Motor neuron (in vitro differentiated cells): ENCODE data around the gene CPZ. TPM values are rescaled to one million over a fixed set of nuclear protein-coding genes. Genes with fewer than 3 reads are reported as not detected.

ENCODE experiments used
- ATAC-seq, 8 experiments: fragments of 200-7000 bp; cut with Tn5 transposase; replicated peaks in 6 of 8; 2 replicates each; pipeline ENCODE4 v1.8.0; 2021; ENCODE audit warnings: mild to moderate bottlenecking in 8 of 8, moderate library complexity in 8 of 8
- H3K27ac ChIP-seq, 2 donors: fragments of 250-450 bp; sonication (Bioruptor Pico); 2 replicates each; pipeline ENCODE4 v1.9.0; 2021; ENCODE audit warnings: antibody characterized with exemption in 2 of 2, mild to moderate bottlenecking in 2 of 2, moderate library complexity in 1 of 2
- H3K4me1 ChIP-seq, 2 donors: fragments of 250-450 bp; sonication (Bioruptor Pico); replicated peaks in 1 of 2; 2 replicates each; pipeline ENCODE4 v1.6.1; 2021; ENCODE audit warnings: antibody characterized with exemption in 2 of 2, mild to moderate bottlenecking in 2 of 2, moderate library complexity in 1 of 2
- H3K4me3 ChIP-seq, 5 donors: fragments of 250-450 bp; sonication (Bioruptor Pico); 2 replicates each; pipeline ENCODE4 v1.9.0; 2021; ENCODE audit warnings: antibody characterized with exemption in 5 of 5, mild to moderate bottlenecking in 5 of 5, moderate library complexity in 4 of 5
- WGBS, 10 experiments: fragments of 450-650 bp; shearing (Covaris generic); methylation state at CpG; one replicate each; pipeline ENCODE4 v1.0.0; 2022; 5-methylcytosine and 5-hydroxymethylcytosine counted together
- in situ Hi-C, 9 experiments: fragments of 400-800 bp; cut with MboI; loops; one replicate each; pipeline ENCODE4 v1.15.0; 2021; ENCODE audit warnings: low sequenced_read_pairs in 9 of 9, low pct_unique_long_range_greater_than_20kb in 2 of 9; ENCODE audit not compliant: unreplicated experiment in 9 of 9
- total RNA-seq, 8 experiments: library from RNA; unstranded; fragments of 300-600 nt; gene quantifications; 2 replicates each; pipeline versions ENCODE4 v1.2.3 to v1.2.4, GENCODE V29; 2022

The CPZ gene
- total RNA-seq, 8 experiments from 2014 or later = 0.11 to 48.4 (median 1.4) TPM; not detected in 2

GRCh38 chr4:8550691-8551090, 41.9 kb upstream of the CPZ start:
- no peak for ATAC-seq

GRCh38 chr4:8552024-8552423, 40.5 kb upstream of the CPZ start:
- no peak overlapping the region for H3K27ac ChIP-seq

More at GRCh38 chr4:8550691-8551090, 41.9 kb upstream of the CPZ start:
- 62 to 100% (median 73%) methylated on average over 1 to 7 of the region's 9 CpGs; no CpG with 5 or more reads in 5 of the 10 experiments for WGBS, 10 experiments
- Histone ChIP-seq H3K4me3 (no peak overlapping the region), H3K27ac (no peak overlapping the region), H3K4me1 (no peaks in the 10 kb centered on the region)
- in situ Hi-C loops = no loop called here

GRCh38 chr4:8552581-8553205, 39.9 kb upstream of the CPZ start:
- H3K27ac ChIP-seq = no peak overlapping the region
- H3K4me1 ChIP-seq = no peaks in the 10 kb centered on the region
- 50 to 86% (median 67%) methylated on average over 1 to 3 of the region's 8 CpGs; no CpG with 5 or more reads in 6 of the 10 experiments for WGBS, 10 experiments
- no peak for ATAC-seq
- in situ Hi-C loops = no loop called here
- no peak overlapping the region for H3K4me3 ChIP-seq

More at GRCh38 chr4:8552024-8552423, 40.5 kb upstream of the CPZ start:
- 60 to 85% (median 80%) methylated on average over 1 to 3 of the region's 4 CpGs; no CpG with 5 or more reads in 2 of the 10 experiments for WGBS, 10 experiments
- no peak for ATAC-seq
- Histone ChIP-seq H3K4me3 (no peak overlapping the region), H3K4me1 (no peaks in the 10 kb centered on the region)
- in situ Hi-C loops = no loop called here

GRCh38 chr4:8553216-8553615, 39.3 kb upstream of the CPZ start:
- Histone ChIP-seq H3K4me1 (no peaks in the 10 kb centered on the region), H3K27ac (no peak overlapping the region), H3K4me3 (no peak overlapping the region)
- 66 to 82% (median 67%) methylated on average over 2 to 7 of the region's 8 CpGs; no CpG with 5 or more reads in 7 of the 10 experiments for whole genome bisulfite sequencing, 10 experiments
- no peak for ATAC-seq
- in situ Hi-C loops = no loop called here

GRCh38 chr4:8553991-8554405, 38.6 kb upstream of the CPZ start:
- 33 to 90% (median 81%) methylated on average over 1 to 11 of the region's 12 CpGs; no CpG with 5 or more reads in 2 of the 10 experiments for WGBS, 10 experiments
- Histone ChIP-seq H3K4me3 (no peak overlapping the region), H3K27ac (no peak overlapping the region), H3K4me1 (no peaks in the 10 kb centered on the region)
- peak in 1 of 8 experiments; percentile 22 for ATAC-seq
- in situ Hi-C loops = no loop called here

GRCh38 chr4:8554555-8555100, 37.9 kb upstream of the CPZ start:
- ATAC-seq = no peak
- 17 to 100% (median 70%) methylated on average over 1 to 9 of the region's 17 CpGs; no CpG with 5 or more reads in 1 of the 10 experiments for WGBS, 10 experiments
- Histone ChIP-seq H3K4me1 (no peaks in the 10 kb centered on the region), H3K4me3 (no peak overlapping the region), H3K27ac (no peak overlapping the region)
- in situ Hi-C loops = no loop called here

GRCh38 chr4:8555716-8556115, 36.8 kb upstream of the CPZ start:
- H3K4me1 ChIP-seq = peaks cover 0 to 5% of the 10 kb centered on the region in 2 donors
- no peak overlapping the region for H3K27ac ChIP-seq
- in situ Hi-C loops = no loop called here
- 0 to 100% (median 68%) methylated on average over 1 to 5 of the region's 5 CpGs; no CpG with 5 or more reads in 2 of the 10 experiments for WGBS, 10 experiments
- no peak overlapping the region for H3K4me3 ChIP-seq
- no peak for ATAC-seq

- peaks cover 0 to 10% of the 10 kb centered on the region in 2 donors for H3K4me1 ChIP-seq
- H3K4me3 ChIP-seq = no peak overlapping the region
- ATAC-seq = peak in 3 of 8 experiments; percentile 29 to 39 (median 30)
- WGBS, 10 experiments = 17 to 85% (median 75%) methylated on average over 1 to 13 of the region's 17 CpGs; no CpG with 5 or more reads in 3 of the 10 experiments
- in situ Hi-C loops = no loop called here
- no peak overlapping the region for H3K27ac ChIP-seq
Observed at GRCh38 chr4:8556341-8557150, 36.0 kb upstream of the CPZ start.

GRCh38 chr4:8557151-8558076, 35.2 kb upstream of the CPZ start:
- Histone ChIP-seq H3K4me3 (no peak overlapping the region), H3K4me1 (peaks cover 0 to 10% of the 10 kb centered on the region in 2 donors), H3K27ac (no peak overlapping the region)
- in situ Hi-C loops = no loop called here
- no peak for ATAC-seq
- WGBS, 10 experiments = 42 to 100% (median 71%) methylated on average over 1 to 6 of the region's 21 CpGs; no CpG with 5 or more reads in 1 of the 10 experiments

- WGBS, 10 experiments = 80 to 100% (median 86%) methylated on average over 1 to 5 of the region's 21 CpGs; no CpG with 5 or more reads in 7 of the 10 experiments
- H3K27ac ChIP-seq = no peak overlapping the region
- H3K4me3 ChIP-seq = no peak overlapping the region
- in situ Hi-C loops = no loop called here
- ATAC-seq = peak in 2 of 8 experiments; percentile 85 to 96
- peaks cover 0 to 10% of the 10 kb centered on the region in 2 donors for H3K4me1 ChIP-seq
Observed at GRCh38 chr4:8558080-8558960, 34.2 kb upstream of the CPZ start.

GRCh38 chr4:8559011-8559410, 33.6 kb upstream of the CPZ start:
- no peak overlapping the region for H3K4me3 ChIP-seq
- no peak for ATAC-seq
- 60 to 100% (median 87%) methylated on average over 1 to 6 of the region's 11 CpGs; no CpG with 5 or more reads in 6 of the 10 experiments for WGBS, 10 experiments
- H3K27ac ChIP-seq = no peak overlapping the region
- peaks cover 0 to 10% of the 10 kb centered on the region in 2 donors for H3K4me1 ChIP-seq
- in situ Hi-C loops = no loop called here
